Cardiac fibroblast (primary cell): ENCODE data around the gene PDE4B.

ENCODE experiments used
- DNase-seq, 2 donors: peaks; one replicate each; pipeline versions ENCODE4 v3.0.0 to v3.0.0-alpha.2; 2010; ENCODE audit warnings: low read depth in 2 of 2
- H3K4me3 ChIP-seq, 2 donors: replicated peaks in 1 of 2; 1 replicate in 1 of 2; 2 replicates in 1 of 2; pipeline ENCODE4 v1.5.1; 2011; ENCODE audit warnings: low read depth in 2 of 2, low read length in 2 of 2, mild to moderate bottlenecking in 2 of 2, moderate library complexity in 1 of 2
- CTCF ChIP-seq: IDR thresholded peaks from one replicate; pipeline ENCODE4 v1.5.1; 2011; ENCODE audit warnings: low read depth, mild to moderate bottlenecking, low read length, inconsistent platforms

Gene PDE4B

GRCh38 chr1:66288048-66288447 is 495.4 kb downstream of the PDE4B start:
- DNase-seq: no peak
- TF ChIP-seq CTCF: no peak
- no peak overlapping the region for H3K4me3 ChIP-seq

- no peak for DNase-seq
- no peak for TF ChIP-seq CTCF
Measured at GRCh38 chr1:66290761-66291530, 498.3 kb downstream of the PDE4B start.

GRCh38 chr1:66291531-66291864 is 498.8 kb downstream of the PDE4B start:
- no peak for TF ChIP-seq CTCF
- no peak overlapping the region for H3K4me3 ChIP-seq
- no peak for DNase-seq

More at GRCh38 chr1:66290761-66291530, 498.3 kb downstream of the PDE4B start:
- H3K4me3 ChIP-seq: no peak overlapping the region

GRCh38 chr1:66292305-66292704 is 499.6 kb downstream of the PDE4B start:
- H3K4me3 ChIP-seq: no peak overlapping the region
- no peak for TF ChIP-seq CTCF
- no peak for DNase-seq

- no peak overlapping the region for H3K4me3 ChIP-seq
- no peak for TF ChIP-seq CTCF
- DNase-seq: no peak
Measured at GRCh38 chr1:66292944-66293343, 500.2 kb downstream of the PDE4B start.

- no peak overlapping the region for H3K4me3 ChIP-seq
- peak; percentile 64 to 77 for DNase-seq
- TF ChIP-seq CTCF: no peak
Measured at GRCh38 chr1:66294707-66295370, 502.1 kb downstream of the PDE4B start.
